MCF 10A (cell line): Measurements from ENCODE around the gene LGI4. TPM values are rescaled to one million over a fixed set of nuclear protein-coding genes. Genes with fewer than 3 reads are reported as not detected.
A peak's percentile ranks its signal among the peaks of the same experiment; 100 is the strongest.

Experiments used
- BruUV-seq: library from RNA; stranded (reverse); fragments of 400-500 nt; replicated peaks from 2 replicates; lab custom pipeline; 2021; lab: Mats Ljungman, UMichigan
- CTCF ChIA-PET: fragments of 300-600 bp; sonication (Branson Sonifier 250); formaldehyde crosslinking; extraction: SDS; loops from one replicate; lab custom pipeline; 2021; ENCODE audit warnings: antibody characterized with exemption, inconsistent platforms; lab: Yijun Ruan, JAX
- POLR2A ChIA-PET: fragments of 300-600, 350-650 bp; sonication (Branson Sonifier 250); formaldehyde crosslinking; extraction: SDS; loops from one replicate; lab custom pipeline; 2020; ENCODE audit warnings: antibody characterized with exemption, inconsistent platforms; lab: Yijun Ruan, JAX
- DNase-seq: peaks from one replicate; pipeline ENCODE4 v3.0.0-alpha.2; 2018; ENCODE audit not compliant: unreplicated experiment
- H3K27ac Mint-ChIP-seq: one replicate; pipeline ENCODE4 v1.8.0; 2022; ENCODE audit warnings: mild to moderate bottlenecking, low read depth, mixed read lengths; ENCODE audit not compliant: unreplicated experiment
- H3K27me3 Mint-ChIP-seq: one replicate; pipeline ENCODE4 v1.8.0; 2022; ENCODE audit warnings: mixed read lengths; ENCODE audit not compliant: insufficient read depth, unreplicated experiment
- H3K36me3 Mint-ChIP-seq: one replicate; pipeline ENCODE4 v1.8.0; 2022; ENCODE audit warnings: mild to moderate bottlenecking, moderate library complexity, mixed read lengths; ENCODE audit not compliant: insufficient read depth, unreplicated experiment
- H3K4me1 Mint-ChIP-seq: one replicate; pipeline ENCODE4 v1.8.0; 2022; ENCODE audit warnings: mixed read lengths; ENCODE audit not compliant: insufficient read depth, unreplicated experiment
- H3K4me3 Mint-ChIP-seq: one replicate; pipeline ENCODE4 v1.8.0; 2022; ENCODE audit warnings: mild to moderate bottlenecking, moderate library complexity, mixed read lengths; ENCODE audit not compliant: unreplicated experiment
- H3K9me3 Mint-ChIP-seq: one replicate; pipeline ENCODE4 v1.8.0; 2022; ENCODE audit warnings: mixed read lengths; ENCODE audit not compliant: unreplicated experiment
- CTCF ChIP-seq: fragments of 200-600 bp; IDR thresholded peaks from one replicate; pipeline ENCODE4 v1.8.0; 2022; ENCODE audit warnings: antibody characterized with exemption, mild to moderate bottlenecking; ENCODE audit not compliant: unreplicated experiment
- intact Hi-C: fragments of 100-400 bp; cut with micrococcal nuclease; formaldehyde crosslinking; loops from 2 replicates; pipeline ENCODE4 v1.14.1; 2022
- total RNA-seq: library from RNA; stranded (reverse); gene quantifications from 2 replicates; pipeline ENCODE4 v1.2.3, GENCODE V29; 2022

Gene LGI4
- total RNA-seq, 1 experiment from 2014 or later = not detected

DNA sequence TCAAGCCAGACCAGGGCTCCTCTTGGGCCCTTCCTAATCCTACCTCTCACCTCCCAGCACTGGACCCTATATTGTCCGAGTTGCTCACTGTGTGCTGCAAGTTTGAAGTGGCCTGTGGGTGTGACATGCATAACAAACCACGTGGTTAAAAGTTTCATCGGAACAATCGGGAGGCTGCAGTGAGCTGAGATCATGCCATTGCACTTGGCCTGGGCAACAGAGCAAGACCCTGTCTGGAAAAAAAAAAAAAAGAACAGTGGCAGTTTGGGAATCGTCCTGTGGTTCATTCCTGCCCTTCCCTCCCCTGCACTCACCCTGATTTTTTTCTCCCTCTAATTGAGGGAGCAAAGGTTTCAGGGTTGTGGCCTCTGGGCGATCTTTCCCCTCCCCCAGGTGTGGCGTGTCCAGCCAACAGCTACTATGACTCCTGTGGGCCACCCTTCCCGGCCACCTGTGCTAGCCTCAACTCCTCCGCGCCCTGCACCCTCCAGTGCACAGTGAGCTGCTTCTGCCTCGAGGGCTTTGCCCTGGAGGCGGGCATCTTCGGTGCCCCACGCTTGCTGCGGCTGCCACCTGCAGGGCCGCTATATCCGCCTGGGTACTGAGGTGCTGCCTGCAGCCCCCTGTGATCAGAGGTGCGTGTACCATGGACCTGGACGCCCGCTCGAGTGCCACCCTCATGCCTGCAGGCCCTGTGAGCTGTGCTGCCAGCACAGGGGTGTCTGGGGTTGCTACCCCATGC lies 35.5 kb downstream of the LGI4 start:
- H3K27me3 Mint-ChIP-seq = no peaks in the 10 kb centered on the region
- no peak for DNase-seq
- no peak for TF ChIP-seq CTCF
- BruUV-seq = no TSS peak
- no peaks in the 10 kb centered on the region for H3K36me3 Mint-ChIP-seq
- intact Hi-C loops = no loop called here
- no peak overlapping the region for H3K4me3 Mint-ChIP-seq
- peaks cover 13% of the 10 kb centered on the region for H3K4me1 Mint-ChIP-seq
- no peak overlapping the region for H3K27ac Mint-ChIP-seq
- ChIA-PET CTCF (interaction anchor here (0.6 to 3.4 kb wide), 12 partner anchors 9 to 796 kb away, joined by 3 to 24 read pairs (median 4); partner anchors contain the start of gene FXYD3), POLR2A (interaction anchor here (1.5 to 4.5 kb wide), 6 partner anchors 10 to 28 kb away, joined by 4 to 40 read pairs (median 10); partner anchors contain the start of gene FXYD3)
- no peaks in the 10 kb centered on the region for H3K9me3 Mint-ChIP-seq

DNA sequence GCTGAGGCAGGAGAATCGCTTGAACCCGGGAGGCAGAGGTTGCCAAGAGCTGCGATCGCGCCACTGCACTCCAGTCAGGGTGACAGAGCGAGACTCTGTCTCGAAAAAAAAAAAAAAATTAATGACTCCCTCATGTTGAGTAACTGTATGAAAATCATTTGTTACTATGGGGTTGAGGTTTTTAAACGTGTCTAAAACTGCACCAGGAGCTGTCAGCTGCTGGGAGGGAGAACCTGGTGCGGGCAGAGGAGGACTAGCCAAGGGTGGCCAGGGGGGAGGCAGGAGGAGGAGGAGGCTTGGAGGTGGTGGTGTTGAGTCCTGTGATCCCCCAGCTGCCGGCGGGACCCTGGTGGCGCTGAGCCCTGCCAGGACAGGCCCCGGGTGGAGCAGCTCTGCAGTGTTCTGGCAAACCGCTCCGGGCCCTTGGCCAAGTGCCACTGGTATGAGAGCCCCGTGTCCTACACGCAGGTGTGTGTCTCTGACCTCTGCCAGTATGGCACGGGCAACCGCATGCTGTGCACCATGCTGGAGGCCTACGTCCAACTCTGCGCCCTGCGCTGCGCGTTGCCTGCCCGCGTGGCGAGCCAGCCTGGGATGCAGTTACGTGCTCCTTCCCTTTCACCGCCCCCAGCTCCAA lies 36.3 kb downstream of the LGI4 start:
- no peak overlapping the region for H3K27ac Mint-ChIP-seq
- H3K9me3 Mint-ChIP-seq = no peaks in the 10 kb centered on the region
- H3K4me1 Mint-ChIP-seq = peaks cover 13% of the 10 kb centered on the region
- H3K36me3 Mint-ChIP-seq = no peaks in the 10 kb centered on the region
- intact Hi-C loops = no loop called here
- no peaks in the 10 kb centered on the region for H3K27me3 Mint-ChIP-seq
- CTCF ChIA-PET = interaction anchor here (0.6 to 3.4 kb wide), 15 partner anchors 14 to 795 kb away, joined by 3 to 25 read pairs (median 4); partner anchors contain the start of genes FXYD3 and LGI4
- no peak for TF ChIP-seq CTCF
- H3K4me3 Mint-ChIP-seq = no peak overlapping the region
- DNase-seq = no peak
- POLR2A ChIA-PET = interaction anchor here (0.6 to 4.5 kb wide), 9 partner anchors 11 to 1018 kb away, joined by 3 to 40 read pairs (median 7); partner anchors contain the start of gene FXYD3
- no TSS peak for BruUV-seq

GRCh38 chr19:35095667-35096368 lies 39.0 kb downstream of the LGI4 start:
- ChIA-PET CTCF (interaction anchor here (0.6 to 2.8 kb wide), 15 partner anchors 13 to 72 kb away, joined by 3 to 25 read pairs (median 4); partner anchors contain the start of gene FXYD3), POLR2A (interaction anchor here (0.6 to 4.5 kb wide), 9 partner anchors 10 to 148 kb away, joined by 3 to 40 read pairs (median 6); partner anchors contain the start of gene FXYD3)
- intact Hi-C loops = no loop called here
- Mint-ChIP-seq H3K36me3 (no peaks in the 10 kb centered on the region), H3K27me3 (no peaks in the 10 kb centered on the region), H3K9me3 (no peaks in the 10 kb centered on the region), H3K4me1 (peaks cover 13% of the 10 kb centered on the region), H3K4me3 (peak overlapping the region; percentile 51), H3K27ac (peak overlapping the region; percentile 83)
- peak; percentile 74 for DNase-seq
- no TSS peak for BruUV-seq
- TF ChIP-seq CTCF = no peak
